GM21529 (cell line): ENCODE data around the gene TMEM266.

Source experiments
- ATAC-seq: cut with Tn5 transposase; IDR thresholded peaks from one replicate; pipeline ENCODE4 v1.9.1; 2021; ENCODE audit not compliant: unreplicated experiment

Gene TMEM266

GRCh38 chr15:76233921-76234320, 174.1 kb downstream of the TMEM266 start:
- no peak for ATAC-seq

- no peak for ATAC-seq
Observed at GRCh38 chr15:76234337-76234889, 174.6 kb downstream of the TMEM266 start.

- no peak for ATAC-seq
Observed at GRCh38 chr15:76235186-76235826, 175.5 kb downstream of the TMEM266 start.

DNA sequence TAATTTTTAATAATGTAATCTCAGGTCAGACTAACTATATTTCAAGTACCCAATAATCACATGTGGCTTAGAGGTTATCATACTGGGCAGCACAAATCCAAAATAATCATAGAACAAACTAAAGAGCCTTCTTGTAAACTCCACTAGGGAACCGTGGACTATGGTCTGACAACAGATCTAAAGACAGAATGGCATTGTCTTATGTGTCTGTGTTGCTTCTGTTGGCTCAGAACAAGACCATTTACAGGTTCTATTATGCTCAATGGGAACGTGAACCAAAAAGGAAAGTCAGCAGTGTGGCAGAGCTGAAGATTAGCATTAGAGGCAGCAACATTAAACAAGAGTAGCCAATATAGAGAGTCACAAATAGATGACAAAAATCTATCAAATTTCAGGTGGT, 176.6 kb downstream of the TMEM266 start:
- ATAC-seq = no peak

- no peak for ATAC-seq
Observed at GRCh38 chr15:76239786-76240185, 180.0 kb downstream of the TMEM266 start.

GRCh38 chr15:76245072-76245610, 185.4 kb downstream of the TMEM266 start:
- ATAC-seq = no peak

- ATAC-seq = no peak
Observed at GRCh38 chr15:76251717-76252116, 191.9 kb downstream of the TMEM266 start.

DNA sequence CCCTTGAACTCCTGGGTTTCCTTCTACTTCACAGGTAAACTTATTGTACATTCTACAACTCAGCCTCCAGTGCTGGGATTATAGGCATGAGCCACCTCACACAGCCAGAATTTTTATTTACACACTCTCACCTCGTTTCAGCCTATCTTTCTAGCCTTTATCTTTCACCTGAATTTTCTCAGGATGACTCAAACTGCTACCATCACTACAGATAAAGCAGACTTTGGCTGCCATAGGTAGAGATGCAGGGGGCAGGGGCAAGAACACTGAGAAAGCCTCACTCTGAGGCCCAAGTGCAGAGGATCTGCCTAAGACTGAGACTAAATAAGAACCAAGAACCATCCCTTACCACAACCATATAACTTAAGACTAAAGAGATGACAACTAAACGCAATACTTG, 192.5 kb downstream of the TMEM266 start:
- no peak for ATAC-seq

GRCh38 chr15:76253691-76254473, 194.1 kb downstream of the TMEM266 start:
- no peak for ATAC-seq
